H4 (cell line): ENCODE results near the gene RUFY3. TPM values are rescaled to one million over a fixed set of nuclear protein-coding genes. Genes with fewer than 3 reads are reported as not detected.

Experiments used
- DNase-seq: peaks from one replicate; pipeline ENCODE4 v3.0.0-alpha.2; 2015; ENCODE audit warnings: low spot score
- total RNA-seq: library from RNA; depleted of rRNA; stranded (reverse); fragments of >200 nt; shearing (Covaris generic); gene quantifications from 2 replicates; pipeline ENCODE4 v1.2.3, GENCODE V29; 2014; rRNA removed

Gene RUFY3
- total RNA-seq, 1 experiment from 2014 or later = 15.5 TPM

GRCh38 chr4:70841211-70841610 is 119.4 kb downstream of the RUFY3 start:
- DNase-seq = no peak

DNA sequence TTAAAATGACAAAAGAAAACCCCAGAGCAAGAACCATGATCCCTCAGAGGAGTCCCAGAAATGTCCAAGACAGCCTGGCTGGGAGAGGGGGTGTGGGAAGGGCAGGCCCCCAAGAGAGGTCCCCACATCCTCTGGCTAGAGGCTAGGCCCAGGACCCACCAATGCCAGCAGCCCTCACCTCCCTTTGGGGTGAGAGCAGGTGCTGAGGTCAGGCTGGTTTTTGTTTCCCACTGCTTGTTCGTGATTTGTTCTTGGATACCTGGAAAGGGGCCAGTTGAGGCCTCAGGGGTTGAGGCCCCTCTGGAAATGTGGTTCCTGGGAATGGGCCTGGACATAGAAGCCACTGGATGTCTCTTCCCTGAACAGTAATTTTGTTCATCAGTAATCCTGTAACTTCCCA is 120.2 kb downstream of the RUFY3 start:
- DNase-seq = no peak

DNA sequence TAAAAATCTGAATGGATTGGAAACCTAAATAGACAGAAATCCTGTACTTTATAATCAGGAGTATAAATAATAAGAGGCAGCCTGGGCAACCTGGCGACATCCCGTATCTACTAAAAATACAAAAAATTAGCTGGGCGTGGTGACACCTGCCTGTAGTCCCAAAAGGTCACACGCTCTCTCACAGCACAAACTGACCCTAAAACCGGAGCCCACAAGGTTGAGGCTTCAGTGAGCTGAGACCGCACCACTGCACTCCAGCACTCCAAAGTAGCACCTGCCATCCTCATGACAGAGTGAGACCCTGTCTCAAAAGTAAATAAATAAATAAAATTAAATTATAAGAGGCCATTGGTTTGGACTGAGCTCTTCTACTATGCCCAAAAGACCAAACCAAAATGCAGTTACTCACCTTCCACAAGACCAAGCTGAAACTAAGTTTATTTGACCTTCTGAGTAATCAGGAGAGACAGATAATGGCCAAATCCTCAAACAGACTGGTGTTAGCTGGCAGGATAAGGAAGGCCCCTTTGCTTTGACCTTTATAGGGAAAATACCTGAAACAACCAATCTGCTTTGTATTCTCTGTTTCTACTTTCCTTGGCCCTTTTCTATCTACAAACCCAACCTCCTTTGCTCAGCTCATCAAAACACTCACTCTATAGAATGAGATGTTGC is 121.1 kb downstream of the RUFY3 start:
- no peak for DNase-seq

DNA sequence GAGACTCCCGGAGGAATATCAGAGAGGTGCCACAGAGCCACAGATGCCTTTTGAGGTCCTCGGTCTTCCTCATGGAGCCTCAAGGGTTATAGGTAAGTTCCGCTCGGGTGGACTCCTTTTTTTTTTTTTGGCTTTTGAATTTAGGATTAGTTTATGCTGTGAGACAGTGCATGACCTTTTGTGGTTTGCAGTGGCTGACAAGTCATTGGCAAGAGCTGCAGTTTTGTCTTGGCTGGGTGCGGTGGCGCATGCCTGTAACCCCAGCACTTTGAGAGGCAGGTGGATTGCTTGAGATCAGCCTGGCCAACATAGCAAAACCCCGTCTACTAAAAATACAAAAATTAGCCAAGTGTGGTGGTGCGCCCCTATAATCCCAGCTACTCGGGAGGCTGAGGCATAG is 122.4 kb downstream of the RUFY3 start:
- DNase-seq = no peak

DNA sequence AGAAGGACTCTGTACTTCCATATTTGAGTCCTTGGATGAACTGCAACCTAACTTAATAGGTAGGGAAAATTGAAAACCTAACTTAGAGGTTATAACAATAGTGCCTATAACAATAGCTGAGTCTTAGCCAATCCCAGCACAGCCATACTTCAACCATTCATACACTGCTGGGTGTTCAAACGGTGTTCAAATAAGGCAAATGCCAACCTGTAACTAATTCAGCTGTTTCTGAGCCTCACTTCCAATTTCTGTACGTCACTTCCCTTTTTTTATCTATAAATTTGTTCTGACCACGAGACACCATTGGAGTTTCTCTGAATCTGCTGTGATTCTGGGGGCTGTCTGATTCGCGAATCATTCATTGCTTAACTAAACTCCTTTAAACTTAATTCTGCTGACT is 127.5 kb downstream of the RUFY3 start:
- no peak for DNase-seq

DNA sequence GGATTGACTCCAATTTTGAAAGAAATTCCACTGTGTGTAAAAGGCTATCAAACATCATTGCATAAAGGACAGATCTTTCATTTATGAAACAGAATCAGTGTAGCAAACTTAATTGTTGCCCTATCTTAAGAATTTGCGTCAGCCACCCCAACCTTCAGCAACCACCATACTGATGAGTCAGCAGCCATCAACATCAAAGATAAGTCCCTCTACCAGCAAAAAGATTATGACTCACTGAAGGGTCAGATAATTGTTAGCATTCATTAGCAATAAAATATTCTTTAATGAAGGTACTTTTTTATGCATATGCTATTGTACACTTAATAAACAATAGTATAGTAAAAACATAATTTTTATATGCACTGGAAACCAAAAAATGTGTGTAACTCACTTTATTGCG is 133.7 kb downstream of the RUFY3 start:
- DNase-seq = no peak

Other genes starting within 250 kb of the RUFY3 start
- not detected in 2 replicates for gene MUC7, start 249.8 kb upstream of the RUFY3 start, total RNA-seq
- 142 and 146 TPM in 2 replicates for gene AMTN, start 203.4 kb upstream of the RUFY3 start, total RNA-seq
- gene AMBN, start 129.7 kb upstream of the RUFY3 start, total RNA-seq = 0.19 TPM in 1 of 2 replicates, not detected in the other
- not detected in 2 replicates for gene ENAM, start 93.2 kb upstream of the RUFY3 start, total RNA-seq
- gene JCHAIN, start 55.5 kb upstream of the RUFY3 start, total RNA-seq = 1.3 TPM in 1 of 2 replicates, not detected in the other
- 19.7 and 23.6 TPM in 2 replicates for gene UTP3, start 33.4 kb upstream of the RUFY3 start, total RNA-seq
- 53.6 and 74.1 TPM in 2 replicates for gene GRSF1, start 117.9 kb downstream of the RUFY3 start, total RNA-seq
- gene MOB1B, start 180.4 kb downstream of the RUFY3 start, total RNA-seq = 5.9 and 6.0 TPM in 2 replicates